NCI-H82 treated with DMSO at 0.1 percent for 48 hours (cell line): ENCODE data around the gene TBC1D22A.
"Not testable (repeated sequence)": the region's sequence is repeated elsewhere in the genome, so short reads cannot be mapped to it uniquely, and the experiment has no call there.

Experiments
- DNase-seq: peaks from one replicate; lab custom pipeline; 2025; ENCODE audit not compliant: unreplicated experiment; lab: John Stamatoyannopoulos, UW

TBC1D22A gene, protein sequence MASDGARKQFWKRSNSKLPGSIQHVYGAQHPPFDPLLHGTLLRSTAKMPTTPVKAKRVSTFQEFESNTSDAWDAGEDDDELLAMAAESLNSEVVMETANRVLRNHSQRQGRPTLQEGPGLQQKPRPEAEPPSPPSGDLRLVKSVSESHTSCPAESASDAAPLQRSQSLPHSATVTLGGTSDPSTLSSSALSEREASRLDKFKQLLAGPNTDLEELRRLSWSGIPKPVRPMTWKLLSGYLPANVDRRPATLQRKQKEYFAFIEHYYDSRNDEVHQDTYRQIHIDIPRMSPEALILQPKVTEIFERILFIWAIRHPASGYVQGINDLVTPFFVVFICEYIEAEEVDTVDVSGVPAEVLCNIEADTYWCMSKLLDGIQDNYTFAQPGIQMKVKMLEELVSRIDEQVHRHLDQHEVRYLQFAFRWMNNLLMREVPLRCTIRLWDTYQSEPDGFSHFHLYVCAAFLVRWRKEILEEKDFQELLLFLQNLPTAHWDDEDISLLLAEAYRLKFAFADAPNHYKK

DNA sequence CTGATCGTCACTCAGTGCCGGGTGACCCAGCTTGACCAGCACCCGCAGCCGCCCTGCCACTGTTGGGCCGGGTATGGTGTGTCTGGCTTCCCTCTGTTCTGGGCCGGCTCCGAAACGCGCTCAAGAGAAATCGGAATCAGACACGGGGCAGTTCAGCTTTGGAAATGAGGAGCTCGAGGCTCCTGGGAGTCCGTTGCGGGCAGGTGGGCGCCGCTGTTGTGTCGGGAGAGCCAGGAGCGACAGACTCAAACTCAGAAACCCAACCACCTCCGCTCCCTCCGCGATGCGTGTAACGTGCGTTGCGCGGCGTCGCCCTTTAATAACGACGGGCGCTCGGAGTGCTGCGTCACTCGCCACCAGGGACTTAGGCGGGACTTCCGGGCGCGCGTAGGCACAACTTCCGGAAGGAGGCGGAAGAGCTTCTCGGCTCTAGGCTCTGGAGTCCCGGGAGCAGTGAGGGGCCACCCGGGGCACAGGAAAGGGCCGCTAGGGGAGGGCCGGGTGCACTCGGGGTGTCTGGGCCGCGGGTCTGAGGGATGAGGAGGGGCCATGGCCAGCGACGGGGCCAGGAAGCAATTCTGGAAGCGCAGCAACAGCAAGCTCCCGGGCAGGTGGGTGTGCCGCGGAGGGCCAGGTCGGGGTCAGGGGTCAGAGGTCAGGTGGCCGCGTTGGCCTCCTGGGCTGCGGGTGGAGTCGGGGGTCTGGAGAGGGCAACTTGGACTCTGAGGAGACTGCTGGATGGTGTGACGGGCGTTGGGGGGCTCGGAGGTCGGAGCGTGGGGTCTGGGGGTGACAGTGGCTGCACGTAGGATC is at the start of gene TBC1D22A:
Gene TBC1D22A, plus strand, starts transcription at position 413 of the 813 bp plus-strand sequence. Its CDS starts 137 bp downstream, at position 550.
- peak; percentile 69 for DNase-seq

DNA sequence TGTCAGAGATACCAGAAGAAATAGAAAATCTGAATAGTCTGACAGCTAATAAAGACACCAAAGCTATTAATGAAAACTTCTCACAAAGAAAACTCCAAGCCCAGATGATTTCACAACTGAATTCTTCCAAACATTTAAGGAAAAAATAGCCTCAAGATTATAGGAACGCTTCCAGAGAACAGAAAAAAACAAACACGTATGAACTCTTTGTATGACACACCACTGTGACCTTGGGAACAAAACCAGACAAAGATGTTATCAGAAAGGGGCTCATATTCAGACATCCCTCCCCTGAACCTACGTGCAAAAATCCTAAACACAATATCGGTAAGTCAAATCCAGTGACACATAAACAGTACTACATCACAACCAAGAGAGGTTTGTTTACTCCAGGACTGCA is 47.9 kb upstream of the TBC1D22A start:
- DNase-seq, result no peak

DNA sequence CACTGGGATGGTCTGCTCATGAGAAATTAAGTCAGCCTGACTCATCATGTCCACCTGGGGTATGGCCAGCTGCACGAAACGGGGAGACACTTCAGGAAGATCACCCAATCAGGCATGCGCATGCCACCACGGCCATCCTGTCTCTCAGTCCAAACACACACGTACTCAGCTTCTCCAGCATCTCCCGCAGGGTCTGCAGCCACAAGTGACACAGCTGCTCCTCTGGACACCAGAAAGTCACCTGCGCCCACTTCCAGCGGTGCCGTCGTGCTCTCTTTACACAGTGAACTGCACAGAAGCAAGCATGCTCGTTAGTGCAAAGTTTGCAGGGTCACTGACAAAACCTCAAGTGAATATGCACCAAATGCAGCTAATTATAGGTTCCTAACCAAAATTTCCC is 42.5 kb upstream of the TBC1D22A start:
- no peak for DNase-seq

DNA sequence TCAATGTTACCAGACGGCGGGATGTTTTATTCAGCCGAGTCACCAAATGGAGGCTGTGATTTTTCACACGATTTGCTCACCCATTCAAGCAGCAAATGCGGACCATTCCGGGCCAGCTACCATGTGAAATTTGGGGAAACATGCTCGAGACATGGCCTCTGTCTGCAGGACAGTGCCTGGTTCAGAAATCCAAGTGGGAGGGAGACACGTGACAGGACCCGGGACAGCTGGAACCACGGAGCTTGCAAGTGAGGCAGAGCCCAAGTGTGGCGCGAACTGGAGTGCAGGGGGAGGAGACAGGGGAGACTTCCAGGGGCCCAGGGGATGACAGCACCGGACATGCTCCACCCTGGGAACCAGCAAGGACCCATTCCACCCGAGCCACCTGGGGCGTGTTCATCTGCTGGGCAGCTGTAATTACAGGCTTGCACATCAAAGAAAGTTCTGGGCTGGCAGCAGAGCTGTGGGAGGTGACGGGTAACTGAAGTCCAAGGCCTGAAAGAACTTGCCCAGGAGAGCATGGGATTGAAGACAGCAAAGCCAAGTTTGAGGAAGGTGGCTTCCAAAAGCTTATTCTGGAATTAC is 40.9 kb upstream of the TBC1D22A start:
- no peak for DNase-seq

DNA sequence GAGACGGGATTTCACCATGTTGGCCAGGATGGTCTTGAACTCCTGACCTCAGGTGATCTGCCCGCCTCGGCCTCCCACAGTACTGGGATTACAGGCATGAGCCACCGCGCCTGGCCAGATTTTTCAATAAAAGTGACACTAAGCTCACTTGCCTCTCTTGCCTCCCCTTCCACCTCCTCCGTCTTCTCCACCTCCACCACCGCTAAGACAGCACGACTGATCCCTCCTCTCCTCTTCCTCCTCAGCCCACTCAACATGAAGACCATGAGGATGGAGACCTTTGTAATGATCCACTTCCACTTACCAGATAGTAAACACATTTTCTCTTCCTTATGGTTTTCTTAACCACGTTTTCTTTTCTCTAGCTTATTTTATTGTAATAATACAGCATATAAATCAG is 38.6 kb upstream of the TBC1D22A start:
- DNase-seq, result no peak

DNA sequence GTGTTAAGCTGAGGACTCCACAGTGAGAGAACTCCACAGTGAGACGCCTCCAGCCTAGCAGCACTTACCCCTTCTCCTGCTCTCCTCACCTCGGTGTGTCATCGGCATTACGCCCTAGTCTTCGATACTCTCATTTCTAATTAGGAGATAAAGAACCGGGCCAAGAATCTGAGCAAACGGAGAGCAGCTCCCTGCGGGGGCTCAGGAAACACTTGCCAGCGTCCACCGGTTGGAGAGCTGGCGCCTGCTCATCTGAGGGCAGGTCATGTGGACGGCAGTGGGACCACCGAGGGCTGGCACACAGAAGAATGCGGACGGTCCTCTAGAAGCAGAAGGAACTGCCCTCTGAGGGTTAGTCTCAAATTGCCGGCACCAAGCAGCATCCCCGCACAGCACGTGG is 37.4 kb upstream of the TBC1D22A start:
- no peak for DNase-seq

DNA sequence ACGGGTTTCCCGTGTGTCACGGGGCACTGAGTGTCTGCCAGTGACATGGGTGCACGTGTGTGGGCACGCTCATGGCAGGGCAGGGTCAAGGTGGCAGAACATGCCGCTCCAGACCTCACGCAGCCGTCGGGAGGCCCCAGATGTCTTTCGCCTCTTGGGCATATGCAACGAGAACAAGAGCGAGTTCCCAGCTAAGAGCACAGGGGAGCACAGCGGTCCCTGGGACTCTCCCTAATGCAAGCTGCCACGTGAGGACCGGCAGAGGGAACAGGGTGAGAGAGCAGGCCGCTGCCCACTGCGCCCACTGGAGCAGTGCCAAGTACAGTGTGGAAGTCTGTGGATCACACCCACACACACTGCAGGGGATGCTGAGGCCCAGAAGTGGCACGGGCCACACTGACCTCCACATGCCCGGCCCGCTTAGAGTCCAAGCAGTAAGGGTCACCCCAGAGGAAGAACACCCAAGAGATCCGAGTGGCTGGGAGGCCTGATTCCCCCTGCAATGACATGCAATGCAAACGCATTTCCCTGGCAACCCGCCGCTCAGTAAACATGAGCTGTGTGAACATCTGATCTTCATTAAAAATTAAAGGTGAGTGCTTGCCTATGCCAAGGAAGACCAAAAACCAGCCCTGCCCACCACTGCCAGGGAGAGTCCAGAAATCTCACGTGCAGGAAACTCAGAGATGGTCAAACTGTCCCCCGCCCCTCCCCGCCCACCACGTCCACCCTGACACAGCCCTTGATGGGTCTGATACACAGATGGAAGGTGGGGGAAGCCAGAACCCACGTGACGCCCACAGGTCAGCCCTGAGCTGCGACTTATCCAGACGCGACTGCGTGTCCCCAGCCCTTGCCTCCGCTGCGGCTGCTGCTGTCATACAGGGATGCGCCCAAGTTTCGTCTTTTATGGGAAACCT is 36.1 kb upstream of the TBC1D22A start:
- DNase-seq, result no peak

DNA sequence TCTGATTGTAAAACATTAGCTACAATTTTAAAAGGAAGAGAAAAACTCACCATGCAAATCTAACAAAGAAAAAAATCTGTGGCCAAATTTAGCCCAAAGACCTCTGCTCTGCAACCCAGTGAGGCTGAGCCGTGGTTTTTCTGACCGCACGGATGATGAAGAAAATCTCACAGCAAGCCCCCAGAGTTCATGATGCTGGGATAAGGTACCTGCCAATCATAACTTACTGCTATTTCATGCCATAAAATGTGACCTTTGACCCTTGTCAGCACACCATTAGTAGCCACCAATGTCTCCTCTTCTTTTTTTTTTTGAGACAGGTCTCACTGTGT is 35.5 kb upstream of the TBC1D22A start:
- no peak for DNase-seq

DNA sequence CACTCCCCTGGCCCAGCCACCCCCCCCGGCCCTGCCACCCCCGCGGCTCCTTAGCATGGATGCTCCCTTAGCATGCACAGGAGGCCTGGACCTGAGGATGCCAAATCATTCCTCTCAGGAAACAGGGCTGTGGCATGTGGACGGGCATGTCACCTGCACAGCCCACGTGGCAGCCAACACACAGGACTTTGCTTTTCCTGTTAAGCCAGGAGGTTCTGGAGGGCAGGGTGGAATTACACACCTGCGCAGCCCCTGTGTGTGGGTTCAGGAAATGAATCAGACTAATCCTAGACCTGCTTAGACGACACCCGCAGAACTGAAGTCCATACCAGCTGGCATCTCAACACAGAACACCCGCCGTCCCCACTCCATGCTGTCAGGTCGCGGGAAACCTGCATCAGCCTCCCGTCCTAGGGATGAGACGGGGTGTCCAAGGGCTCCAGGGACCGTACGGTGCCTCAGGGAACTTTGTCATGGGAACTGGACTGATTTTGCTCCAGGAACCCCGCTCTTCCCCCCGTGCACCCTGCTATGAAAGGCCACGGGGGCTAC is 34.6 kb upstream of the TBC1D22A start:
- DNase-seq, result no peak

DNA sequence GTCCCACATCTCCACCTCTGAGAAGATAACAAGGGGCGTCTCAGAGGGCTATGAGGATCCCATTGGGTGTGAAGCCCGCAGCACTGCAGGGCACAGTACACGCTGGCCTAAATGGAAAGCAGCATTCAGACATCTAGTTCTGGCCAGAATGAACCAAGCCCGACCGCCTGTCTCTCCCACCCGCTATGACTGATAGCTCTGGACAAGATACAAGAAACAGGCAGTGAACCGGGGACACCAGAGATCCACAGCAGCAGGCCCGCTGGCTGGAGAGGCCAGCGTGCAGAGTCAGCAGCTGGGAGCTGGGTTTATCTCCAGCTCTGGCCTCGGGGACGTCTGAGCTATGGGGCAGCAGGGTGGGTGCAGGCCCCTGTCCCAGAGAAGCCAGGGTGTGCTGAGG is 34.0 kb upstream of the TBC1D22A start:
- DNase-seq, result no peak

DNA sequence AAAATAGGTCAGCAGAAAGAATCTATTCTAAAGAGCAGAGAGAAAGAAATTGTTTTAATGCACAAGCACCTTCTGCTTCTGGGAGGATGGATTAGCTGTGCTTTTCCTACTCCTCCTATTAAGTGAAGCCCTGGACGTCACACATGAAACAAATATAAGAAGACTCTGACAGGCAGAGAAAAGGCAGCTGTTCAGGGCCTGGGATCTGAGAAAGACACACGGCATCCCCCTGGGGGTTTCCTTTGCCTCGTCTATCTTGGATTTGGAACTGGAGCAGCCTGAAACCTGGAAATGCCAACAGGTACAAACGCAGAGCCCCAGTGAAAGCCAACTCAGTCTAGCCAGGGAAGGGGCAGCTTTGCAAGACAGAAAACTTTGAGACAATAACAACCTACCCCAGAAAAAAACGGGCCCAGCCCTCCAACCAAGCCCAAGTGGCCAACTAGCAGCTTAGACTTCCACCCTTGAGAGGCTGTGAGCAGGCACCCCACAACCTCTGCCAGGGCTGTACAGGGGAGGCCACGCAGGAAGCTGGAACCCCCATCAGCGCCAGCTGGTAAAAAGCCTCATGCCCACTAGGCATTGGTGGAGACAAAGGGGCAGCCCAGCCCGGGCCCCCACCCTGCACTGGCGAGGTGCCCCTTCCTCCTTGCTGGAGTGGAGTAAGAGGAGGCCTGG is 31.7 kb upstream of the TBC1D22A start:
- DNase-seq, result no peak

DNA sequence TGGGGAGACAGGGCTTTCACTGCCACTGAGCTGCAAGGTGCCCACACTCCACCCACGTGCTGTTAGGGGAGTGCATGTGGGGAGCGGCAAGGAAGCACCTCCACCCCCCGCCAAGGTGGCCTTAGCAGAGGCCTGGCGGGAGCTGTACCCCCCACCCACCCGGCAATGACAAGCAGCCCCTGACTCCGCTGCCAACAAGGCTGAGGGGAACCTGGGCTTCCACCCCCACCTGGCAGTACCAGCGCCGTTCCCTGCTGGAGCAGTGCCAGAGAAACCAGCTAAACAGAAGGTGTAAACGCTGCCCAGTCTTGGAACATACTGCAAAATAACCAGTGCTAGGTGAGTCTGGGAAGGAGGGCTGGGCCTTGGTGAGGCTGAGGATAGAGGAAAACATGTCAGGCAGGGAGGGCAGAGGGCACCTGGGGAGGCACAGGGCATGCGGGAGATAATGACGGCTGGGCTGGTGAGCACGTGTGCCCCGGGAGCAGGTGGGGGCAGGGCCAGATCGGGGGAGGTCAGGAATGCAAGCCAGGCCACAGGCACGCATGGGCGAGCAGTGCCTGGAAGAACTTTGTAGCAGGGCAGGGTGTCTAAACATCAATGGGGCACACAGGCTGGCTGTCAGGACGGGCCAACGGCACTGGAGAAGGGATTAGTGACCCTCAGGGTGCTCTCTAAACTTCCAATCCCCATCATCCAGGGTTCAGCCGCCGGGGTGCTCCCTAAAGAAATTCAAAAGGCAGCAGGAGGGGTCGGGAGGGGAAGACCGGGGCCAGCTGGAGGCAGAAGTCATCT is 31.0 kb upstream of the TBC1D22A start:
- no peak for DNase-seq

DNA sequence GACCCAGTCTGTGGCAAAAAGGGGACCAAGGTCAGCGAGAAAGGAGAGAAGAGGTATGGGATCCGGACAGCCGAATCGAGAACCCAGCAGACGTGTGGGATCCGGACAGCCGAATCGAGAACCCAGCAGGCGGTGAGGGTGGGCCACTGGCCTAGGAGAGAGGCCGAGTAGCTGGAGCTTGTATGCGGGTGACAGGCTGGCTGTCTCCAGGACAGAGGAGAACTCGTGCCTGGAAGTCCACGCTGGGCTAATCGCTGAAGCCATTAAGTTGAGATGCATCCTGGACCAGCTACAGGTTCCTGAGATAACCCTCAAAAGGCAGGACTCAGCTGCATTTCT is 30.4 kb upstream of the TBC1D22A start:
- no peak for DNase-seq

DNA sequence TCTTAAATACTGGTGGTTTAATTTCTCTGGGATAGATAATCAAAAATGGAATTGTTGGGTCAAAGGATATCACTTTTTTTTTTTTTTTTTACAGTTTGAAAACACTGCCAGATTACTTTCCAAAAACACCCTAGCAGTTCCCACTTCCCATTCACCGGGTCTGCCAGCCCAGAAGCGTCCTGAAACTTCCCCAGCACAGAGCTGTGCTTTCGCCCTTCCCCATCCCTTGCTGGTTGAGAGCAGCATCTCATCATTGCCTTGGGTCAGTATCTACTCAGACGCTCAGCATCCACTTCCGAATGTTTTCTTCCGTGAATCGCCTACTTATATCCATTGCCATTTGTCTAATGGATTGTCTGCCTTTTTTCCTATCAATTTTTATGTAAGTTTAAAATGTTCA is 29.9 kb upstream of the TBC1D22A start:
- no peak for DNase-seq

DNA sequence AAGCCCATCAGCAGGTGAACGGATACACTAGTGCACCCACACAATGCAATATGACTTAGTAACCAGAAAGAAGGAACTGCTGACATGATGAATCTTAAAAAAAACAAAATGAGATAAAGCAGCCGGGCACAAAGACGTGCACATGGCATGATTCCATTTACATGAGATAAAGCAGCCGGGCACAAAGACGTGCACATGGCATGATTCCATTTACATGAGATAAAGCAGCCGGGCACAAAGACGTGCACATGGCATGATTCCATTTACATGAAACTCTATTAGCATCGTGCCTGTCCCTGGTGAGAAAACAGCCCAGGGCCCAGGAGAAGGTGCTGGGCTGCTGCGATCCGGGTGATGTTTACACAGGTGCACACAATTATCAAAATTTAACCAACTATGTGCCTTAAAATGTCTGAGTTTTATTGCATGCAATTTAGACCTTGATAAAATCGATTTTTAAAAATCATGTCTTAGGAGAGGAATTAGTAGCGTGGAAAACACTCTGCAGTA is 28.2 kb upstream of the TBC1D22A start:
- DNase-seq, result not testable (repeated sequence)

DNA sequence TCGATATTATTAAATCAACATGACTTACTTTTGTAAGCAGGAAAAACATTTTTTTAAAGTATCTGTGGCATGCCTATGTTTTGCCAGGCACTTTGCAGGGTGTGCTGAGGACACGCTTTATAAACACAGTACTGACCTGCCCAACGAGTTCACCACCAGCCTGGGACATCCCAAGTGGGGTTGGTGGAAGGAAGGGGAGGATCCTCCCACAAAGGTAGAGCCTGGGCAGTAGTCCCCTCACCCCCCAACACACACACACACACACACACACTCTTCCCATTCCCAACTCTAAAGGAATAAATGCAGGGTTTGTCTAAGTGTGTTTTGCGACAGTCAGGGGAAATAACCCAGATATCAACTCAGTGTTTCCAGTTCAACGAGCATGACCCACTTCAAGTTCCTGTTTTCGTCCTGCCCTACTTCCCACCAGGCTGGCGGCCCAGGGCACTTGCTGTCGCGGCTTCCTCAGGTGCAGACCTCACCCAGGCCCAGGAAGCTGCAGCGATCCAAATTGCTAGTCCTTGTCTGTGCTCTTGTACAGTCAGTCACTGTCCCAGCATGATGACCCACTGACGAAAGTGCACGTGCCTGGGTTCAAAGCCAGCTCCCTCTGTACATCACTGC is 27.5 kb upstream of the TBC1D22A start:
- DNase-seq, result no peak

DNA sequence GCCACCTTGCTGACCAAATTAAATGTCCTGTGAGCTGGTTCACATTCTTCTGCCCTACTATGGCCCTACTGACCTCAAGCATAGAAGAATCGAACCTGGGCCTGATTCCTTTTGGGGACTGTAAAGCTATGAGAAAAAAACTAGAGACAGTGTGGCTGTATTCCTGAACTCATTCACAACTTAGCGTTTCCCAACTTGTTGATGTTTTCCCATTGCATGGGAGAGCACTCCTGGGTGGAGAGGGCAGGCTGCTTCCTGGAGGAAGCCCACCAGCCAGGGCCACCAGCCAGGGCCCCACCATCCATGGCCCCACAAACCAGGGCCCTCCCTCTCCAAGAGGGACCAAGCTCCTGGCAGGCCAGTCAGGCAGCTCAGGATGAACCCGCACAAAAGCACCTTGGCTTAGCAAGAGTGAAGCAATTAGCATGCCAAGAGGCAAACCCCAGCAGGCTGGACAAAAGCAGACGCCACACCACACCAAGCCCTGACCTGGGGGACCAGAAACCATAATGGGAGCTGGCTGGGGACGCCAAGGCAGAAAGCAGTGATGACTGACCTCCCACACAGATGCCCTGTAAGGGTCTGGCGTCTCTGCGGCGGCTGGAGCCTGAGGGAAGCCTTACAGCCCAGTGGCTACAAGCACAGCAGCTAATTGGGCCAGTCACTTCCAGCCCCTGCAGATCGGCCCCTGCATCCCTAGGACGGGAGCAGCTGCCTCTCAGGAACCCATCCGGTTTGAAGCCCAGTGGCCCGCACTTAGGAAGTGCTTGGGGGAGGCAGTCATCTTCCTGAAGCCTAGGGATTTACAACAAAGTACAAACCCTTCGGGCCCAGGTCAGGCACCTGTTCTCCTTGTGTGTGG is 26.5 kb upstream of the TBC1D22A start:
- DNase-seq, result no peak

DNA sequence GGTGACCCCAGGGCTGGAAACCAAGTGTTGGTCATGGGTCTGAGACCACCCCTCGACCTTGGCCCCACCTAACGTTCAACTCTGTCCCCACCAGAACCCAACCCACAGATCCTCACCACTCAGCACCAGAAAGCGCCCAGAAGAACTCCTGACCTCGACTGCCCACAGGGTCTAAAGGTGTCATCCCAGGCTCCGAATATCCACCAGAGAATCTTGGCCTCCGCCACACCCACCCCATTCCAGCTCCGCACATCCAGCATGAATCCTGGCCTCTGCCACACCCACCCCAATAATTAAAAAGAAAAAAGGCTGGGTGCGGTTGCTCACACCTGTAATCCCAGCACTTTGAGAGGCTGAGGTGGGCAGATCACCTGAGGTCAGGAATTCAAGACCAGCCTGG is 25.7 kb upstream of the TBC1D22A start:
- no peak for DNase-seq
